ENCODE results near the gene GAGE10. TPM values are rescaled to one million over a fixed set of nuclear protein-coding genes. Genes with fewer than 3 reads are reported as not detected.
"Not testable (repeated sequence)": the region's sequence is repeated elsewhere in the genome, so short reads cannot be mapped to it uniquely, and the experiment has no call there.

Gene GAGE10
- total RNA-seq, 4 donors from 2014 or later = not detected

DNA sequence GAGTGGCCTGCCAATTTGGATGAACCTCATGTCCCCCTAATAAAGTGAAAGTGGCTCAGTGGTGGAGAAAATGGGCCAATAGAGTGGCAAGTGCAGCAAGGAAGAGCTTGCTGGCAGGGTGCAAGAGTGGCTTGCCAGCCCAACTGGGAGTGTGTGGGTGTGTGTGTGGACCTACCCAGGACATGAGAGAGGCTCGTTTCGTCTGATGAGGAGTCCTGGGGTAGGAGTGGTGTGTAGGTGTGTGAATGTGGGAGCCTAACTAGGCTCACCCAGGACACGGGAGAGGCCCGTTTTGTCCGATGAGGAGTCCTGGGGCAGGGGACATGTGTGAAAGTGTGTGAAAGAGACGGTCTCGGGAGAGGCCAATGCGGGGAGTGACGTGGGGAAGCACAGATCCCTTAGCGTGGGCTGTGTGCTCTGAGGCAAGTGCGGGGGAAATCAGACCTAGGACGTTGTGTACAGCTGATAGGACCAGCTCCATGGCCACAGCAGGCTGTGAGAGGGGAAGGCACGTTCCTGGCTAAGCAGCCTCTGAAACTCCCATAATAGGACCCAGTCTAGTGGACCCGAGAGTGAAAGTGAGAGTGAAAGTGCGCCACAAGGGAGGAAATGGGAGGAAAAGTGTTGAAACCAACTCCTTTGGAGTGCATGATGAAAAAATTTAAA is 5.3 kb downstream of the GAGE10 start:
- TF ChIP-seq EP300 (IDR thresholded peaks at IDR 0.05) (no peak), POLR2AphosphoS5 (IDR thresholded peaks at IDR 0.05) (no peak), POLR2A (IDR thresholded peaks at IDR 0.05) (no peak)
- TF ChIP-seq, protein P1, sequence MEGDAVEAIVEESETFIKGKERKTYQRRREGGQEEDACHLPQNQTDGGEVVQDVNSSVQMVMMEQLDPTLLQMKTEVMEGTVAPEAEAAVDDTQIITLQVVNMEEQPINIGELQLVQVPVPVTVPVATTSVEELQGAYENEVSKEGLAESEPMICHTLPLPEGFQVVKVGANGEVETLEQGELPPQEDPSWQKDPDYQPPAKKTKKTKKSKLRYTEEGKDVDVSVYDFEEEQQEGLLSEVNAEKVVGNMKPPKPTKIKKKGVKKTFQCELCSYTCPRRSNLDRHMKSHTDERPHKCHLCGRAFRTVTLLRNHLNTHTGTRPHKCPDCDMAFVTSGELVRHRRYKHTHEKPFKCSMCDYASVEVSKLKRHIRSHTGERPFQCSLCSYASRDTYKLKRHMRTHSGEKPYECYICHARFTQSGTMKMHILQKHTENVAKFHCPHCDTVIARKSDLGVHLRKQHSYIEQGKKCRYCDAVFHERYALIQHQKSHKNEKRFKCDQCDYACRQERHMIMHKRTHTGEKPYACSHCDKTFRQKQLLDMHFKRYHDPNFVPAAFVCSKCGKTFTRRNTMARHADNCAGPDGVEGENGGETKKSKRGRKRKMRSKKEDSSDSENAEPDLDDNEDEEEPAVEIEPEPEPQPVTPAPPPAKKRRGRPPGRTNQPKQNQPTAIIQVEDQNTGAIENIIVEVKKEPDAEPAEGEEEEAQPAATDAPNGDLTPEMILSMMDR (IDR thresholded peaks at IDR 0.05) = no peak
- Histone ChIP-seq H3K9me3 (no peaks in the 10 kb centered on the region), H3K27ac (peak overlapping the region in 3 of 4 donors; percentile 54 to 76 (median 67)), H3K27me3 (no peaks in the 10 kb centered on the region), H3K4me3 (peak overlapping the region; percentile 34 to 40), H3K36me3 (no peaks in the 10 kb centered on the region), H3K4me1 (peaks cover 0 to 10% (median 6%) of the 10 kb centered on the region in 3 donors)
- WGBS, 2 donors (ENCODE audit: low coverage in 1 of 2) = 70 to 76% methylated on average over 2 to 9 of the region's 15 CpGs
- peak; percentile 46 for ATAC-seq

DNA sequence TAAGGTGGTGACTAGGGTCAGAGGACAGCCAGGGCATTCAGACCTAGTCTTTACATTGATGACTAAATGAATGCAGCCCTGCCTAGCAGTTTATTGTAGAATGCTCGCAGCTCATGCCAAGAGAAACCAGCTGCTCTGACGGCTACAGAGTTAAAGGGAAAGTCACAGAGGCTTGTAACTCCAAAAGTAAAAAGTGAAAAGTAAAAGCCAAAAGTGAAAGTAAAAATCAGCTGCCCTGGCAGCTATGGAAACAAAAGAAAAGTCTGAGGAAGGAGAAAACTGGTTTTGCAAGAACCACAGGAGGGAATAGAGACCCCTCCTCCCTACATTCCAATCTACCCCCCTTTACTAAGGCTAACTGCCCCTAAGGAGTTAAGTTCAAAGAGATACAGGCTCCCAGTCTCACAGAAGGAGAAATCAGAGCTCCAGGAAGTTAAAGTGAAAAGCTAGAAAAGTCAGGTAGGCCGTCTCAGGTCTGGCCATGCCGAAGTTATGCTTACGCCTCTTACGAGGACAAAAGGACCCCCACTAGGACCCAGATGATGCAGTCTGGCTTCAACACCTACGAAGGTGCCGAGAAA is 6.0 kb downstream of the GAGE10 start:
- H3K27ac ChIP-seq = peak overlapping the region; percentile 60 to 76 (median 65)
- peak overlapping the region; percentile 34 to 40 for H3K4me3 ChIP-seq
- H3K27me3 ChIP-seq = no peaks in the 10 kb centered on the region
- no peak for ATAC-seq
- no peak for TF ChIP-seq POLR2A (IDR thresholded peaks at IDR 0.05)
- H3K9me3 ChIP-seq = no peaks in the 10 kb centered on the region
- H3K36me3 ChIP-seq = no peaks in the 10 kb centered on the region
- WGBS, 2 donors (ENCODE audit: low coverage in 1 of 2) = 20% methylated on average over 8 of the region's 8 CpGs; no CpG with 5 or more reads in 1 of the 2 donors
- H3K4me1 ChIP-seq = peaks cover 0 to 10% (median 6%) of the 10 kb centered on the region in 3 donors

DNA sequence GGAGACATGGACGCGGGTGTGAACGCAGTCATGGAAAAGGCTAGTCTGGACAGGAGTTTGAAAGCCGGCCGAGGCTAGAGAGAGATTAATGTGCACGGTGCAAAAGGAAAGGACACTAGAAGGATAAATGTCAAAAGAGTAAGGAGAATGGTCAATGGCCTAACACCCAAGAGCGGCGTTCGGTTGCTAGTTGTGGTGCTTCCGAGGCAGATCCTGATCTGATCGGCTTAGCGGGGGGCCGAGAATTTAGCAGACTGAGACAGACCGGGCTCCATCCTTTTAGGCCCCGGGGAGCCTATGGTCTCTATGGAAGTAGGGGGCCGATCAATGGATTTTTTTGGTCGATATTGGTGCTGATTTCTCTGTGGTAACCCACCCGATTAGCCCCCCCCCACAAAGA is 6.9 kb downstream of the GAGE10 start:
- TF ChIP-seq EP300 (IDR thresholded peaks at IDR 0.05) = no peak
- TF ChIP-seq, protein P1 (IDR thresholded peaks at IDR 0.05) = no peak
- TF ChIP-seq POLR2A (IDR thresholded peaks at IDR 0.05) = no peak
- TF ChIP-seq POLR2AphosphoS5 (IDR thresholded peaks at IDR 0.05) = no peak
- Histone ChIP-seq H3K27me3 (no peaks in the 10 kb centered on the region), H3K4me1 (peaks cover 0 to 10% (median 6%) of the 10 kb centered on the region in 3 donors), H3K27ac (peak overlapping the region in 2 of 4 donors; percentile 67 to 76), H3K4me3 (no peak overlapping the region), H3K36me3 (no peaks in the 10 kb centered on the region), H3K9me3 (no peaks in the 10 kb centered on the region)
- ATAC-seq = no peak
- WGBS, 2 donors (ENCODE audit: low coverage in 1 of 2) = 55 to 68% methylated on average over 2 to 18 of the region's 18 CpGs

DNA sequence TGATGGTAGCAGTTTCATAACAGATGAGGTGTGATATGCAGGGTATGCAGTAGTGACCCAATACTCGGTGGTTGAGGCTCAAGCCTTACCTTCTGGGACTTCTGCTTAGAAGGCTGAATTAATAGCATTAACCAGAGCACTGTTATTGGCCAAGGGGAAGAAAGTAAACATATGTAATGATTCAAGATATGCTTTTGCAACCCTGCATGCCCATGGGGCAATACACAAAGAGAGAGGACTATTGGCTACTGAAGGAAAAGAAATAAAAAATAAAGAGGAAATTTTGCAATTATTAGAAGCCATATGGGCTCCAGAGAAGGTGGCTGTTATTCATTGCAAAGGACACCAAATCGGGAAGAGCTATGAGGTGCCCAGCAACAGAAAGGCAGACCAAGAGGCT is 8.7 kb downstream of the GAGE10 start:
- H3K9me3 ChIP-seq = no peaks in the 10 kb centered on the region
- no peaks in the 10 kb centered on the region for H3K27me3 ChIP-seq
- no peak overlapping the region for H3K27ac ChIP-seq
- 76 to 100% methylated on average over 1 to 2 of the region's 2 CpGs for WGBS, 2 donors (ENCODE audit: low coverage in 1 of 2)
- no peak overlapping the region for H3K4me3 ChIP-seq
- no peaks in the 10 kb centered on the region for H3K36me3 ChIP-seq
- peaks cover 0 to 10% (median 6%) of the 10 kb centered on the region in 3 donors for H3K4me1 ChIP-seq
- TF ChIP-seq EP300 (IDR thresholded peaks at IDR 0.05) (no peak), POLR2AphosphoS5 (IDR thresholded peaks at IDR 0.05) (no peak), POLR2A (IDR thresholded peaks at IDR 0.05) (no peak)
- TF ChIP-seq, protein P1 (IDR thresholded peaks at IDR 0.05) = no peak
- no peak for ATAC-seq

DNA sequence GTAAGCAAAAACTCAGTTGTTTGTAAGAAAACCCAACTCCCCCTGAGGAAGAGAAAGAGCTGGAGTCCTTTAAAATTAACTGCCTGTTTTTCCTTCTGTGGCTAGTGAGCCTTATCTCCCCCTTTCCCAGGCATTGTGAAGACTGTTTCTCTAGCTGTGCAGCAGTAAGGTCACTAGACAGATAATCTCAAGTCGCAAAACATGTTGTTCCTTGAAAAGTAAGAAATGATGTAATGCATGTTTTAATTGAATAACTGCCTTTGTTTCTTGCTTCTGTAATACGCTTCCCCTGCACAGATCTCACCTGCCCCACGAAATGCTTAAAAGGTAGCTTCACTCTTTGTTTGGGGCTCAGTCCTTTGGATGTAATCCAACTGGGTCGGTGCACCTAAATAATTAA is 12.6 kb downstream of the GAGE10 start:
- Histone ChIP-seq H3K27me3 (no peaks in the 10 kb centered on the region), H3K9me3 (no peaks in the 10 kb centered on the region), H3K27ac (no peak overlapping the region), H3K4me3 (no peak overlapping the region), H3K36me3 (no peaks in the 10 kb centered on the region), H3K4me1 (no peaks in the 10 kb centered on the region)
- TF ChIP-seq POLR2AphosphoS5 (IDR thresholded peaks at IDR 0.05) (no peak), EP300 (IDR thresholded peaks at IDR 0.05) (no peak), POLR2A (IDR thresholded peaks at IDR 0.05) (no peak)
- TF ChIP-seq, protein P1 (IDR thresholded peaks at IDR 0.05) = no peak
- 29 to 70% methylated on average over 2 to 4 of the region's 4 CpGs for WGBS, 2 donors (ENCODE audit: low coverage in 1 of 2)
- no peak for ATAC-seq

DNA sequence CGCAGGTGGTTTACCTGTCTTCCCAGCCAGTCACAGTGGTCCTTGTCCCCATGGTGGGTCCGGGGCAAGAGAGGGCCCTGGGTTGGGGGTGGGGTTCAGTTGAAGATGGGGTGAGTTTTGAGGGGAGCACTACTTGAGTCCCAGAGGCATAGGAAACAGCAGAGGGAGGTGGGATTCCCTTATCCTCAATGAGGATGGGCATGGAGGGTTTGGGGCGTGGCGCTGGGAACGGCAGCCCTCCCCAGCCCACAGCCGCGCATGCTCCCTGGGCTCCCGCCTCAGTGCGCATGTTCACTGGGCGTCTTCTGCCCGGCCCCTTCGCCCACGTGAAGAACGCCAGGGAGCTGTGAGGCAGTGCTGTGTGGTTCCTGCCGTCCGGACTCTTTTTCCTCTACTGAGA is 18.3 kb downstream of the GAGE10 start, which contains the start of gene GAGE12J:
TSS of gene GAGE12J (plus strand) at position 301 of the 400 bp plus-strand sequence. CDS start 1,157 bp downstream, outside the sequence.
- H3K9me3 ChIP-seq, ATAC-seq, H3K27ac ChIP-seq, H3K36me3 ChIP-seq, H3K4me3 ChIP-seq, H3K27me3 ChIP-seq, H3K4me1 ChIP-seq: not testable (repeated sequence)
- 100% methylated on average over 1 of the region's 16 CpGs; no CpG with 5 or more reads in 1 of the 2 donors for WGBS, 2 donors (ENCODE audit: low coverage in 1 of 2)

DNA sequence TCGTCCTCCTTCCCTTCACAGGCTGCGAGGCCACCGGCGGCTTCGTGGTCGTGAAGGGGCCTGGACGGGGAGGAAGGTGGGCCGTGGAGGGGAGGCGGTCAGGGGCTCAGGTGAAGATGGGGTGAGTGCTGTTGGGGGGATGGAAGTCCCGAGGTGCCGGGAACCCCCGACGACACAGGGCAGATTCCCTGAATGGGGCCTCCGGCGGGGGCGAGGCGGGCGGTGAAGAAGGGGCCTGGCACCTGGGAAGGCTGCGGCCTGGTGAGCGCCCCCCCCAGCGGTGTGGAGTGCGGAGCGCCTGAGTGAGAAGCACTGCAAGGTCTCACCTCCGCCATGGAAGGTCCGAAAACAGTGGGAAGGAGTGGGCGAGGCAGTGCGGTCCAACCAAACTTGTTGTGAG is 18.8 kb downstream of the GAGE10 start:
- ATAC-seq, H3K4me3 ChIP-seq, H3K4me1 ChIP-seq, H3K36me3 ChIP-seq, H3K27me3 ChIP-seq, H3K9me3 ChIP-seq, H3K27ac ChIP-seq: not testable (repeated sequence)
- WGBS, 2 donors (ENCODE audit: low coverage in 1 of 2) = no CpG with 5 or more reads among the region's 27 CpGs

DNA sequence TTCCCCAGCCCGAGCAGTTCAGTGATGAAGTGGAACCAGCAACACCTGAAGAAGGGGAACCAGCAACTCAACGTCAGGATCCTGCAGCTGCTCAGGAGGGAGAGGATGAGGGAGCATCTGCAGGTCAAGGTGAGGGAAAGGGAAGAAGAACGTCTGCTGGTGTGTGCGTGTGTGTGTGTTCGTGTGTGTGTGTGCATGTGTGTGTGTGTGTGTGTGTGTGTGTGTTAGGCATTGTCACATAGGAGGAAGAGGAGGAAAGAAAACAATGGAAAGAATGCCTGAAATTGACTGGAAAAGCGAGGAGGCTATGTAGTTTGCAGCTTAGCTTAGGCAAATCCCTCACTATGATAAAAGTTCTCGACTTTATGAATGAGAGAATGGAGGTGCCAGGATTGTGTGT is 20.3 kb downstream of the GAGE10 start:
- not testable (repeated sequence) for H3K27ac ChIP-seq, H3K9me3 ChIP-seq, H3K27me3 ChIP-seq, H3K36me3 ChIP-seq, ATAC-seq, H3K4me3 ChIP-seq, H3K4me1 ChIP-seq
- no CpG with 5 or more reads among the region's 7 CpGs for WGBS, 2 donors (ENCODE audit: low coverage in 1 of 2)

All from gastroesophageal sphincter (tissue), 4 donors.